OCI-LY7 (cell line): Measurements from ENCODE around the gene USP37.

Experiments
- CTCF ChIP-seq: fragments of 200-600 bp; sonication (generic); conservative IDR thresholded peaks from 2 replicates; pipeline ENCODE4 v1.5.1; 2014; ENCODE audit warnings: mild to moderate bottlenecking, antibody characterized with exemption, low read length, moderate library complexity, mixed read lengths
- EZH2phosphoT487 ChIP-seq: fragments of 200-600 bp; sonication (generic); IDR thresholded peaks from 2 replicates; pipeline ENCODE4 v1.6.1; 2018; ENCODE audit warnings: low read depth, borderline replicate concordance, mild to moderate bottlenecking, mixed run types, antibody characterized with exemption, low read length, moderate library complexity, mixed read lengths

GRCh38 chr2:218482651-218483050 lies 85.5 kb downstream of the USP37 start:
- TF ChIP-seq CTCF (no peak), EZH2phosphoT487 (no peak)
